Right lobe of liver (tissue), 6 donors: ENCODE measurements around the gene SH2D1B. TPM values are rescaled to one million over a fixed set of nuclear protein-coding genes. Genes with fewer than 3 reads are reported as not detected.

ENCODE experiments used
- ATAC-seq, 4 donors: fragments of 200-7000 bp; cut with Tn5 transposase; one replicate each; pipeline ENCODE4 v1.9.1; 2020; ENCODE audit warnings: mild to moderate bottlenecking in 4 of 4, moderate library complexity in 4 of 4
- DNase-seq, 3 donors: peaks; one replicate each; pipeline ENCODE4 v3.0.0-alpha.2; 2020
- H3K27ac ChIP-seq, 3 donors: fragments of 200-600 bp; one replicate each; pipeline ENCODE4 v1.8.0; 2022
- H3K27me3 ChIP-seq, 2 donors: fragments of 200-600 bp; one replicate each; pipeline ENCODE4 v1.8.0; 2022
- H3K36me3 ChIP-seq, 4 donors: fragments of 200-600 bp; sonication (generic) in 1 of 4; one replicate each; pipeline versions ENCODE4 v1.5.1 to v1.8.0; 2017 to 2022; ENCODE audit warnings: control low read depth in 1 of 4
- H3K4me1 ChIP-seq, 4 donors: fragments of 200-600 bp; sonication (generic) in 1 of 4; one replicate each; pipeline versions ENCODE4 v1.5.1 to v1.8.0; 2017 to 2022; ENCODE audit warnings: control low read depth in 1 of 4
- H3K4me3 ChIP-seq, 3 donors: fragments of 200-600 bp; one replicate each; pipeline ENCODE4 v1.8.0; 2022
- H3K9me3 ChIP-seq, 4 donors: fragments of 200-600 bp; sonication (generic) in 1 of 4; one replicate each; pipeline versions ENCODE4 v1.5.1 to v1.8.0; 2017 to 2022; ENCODE audit warnings: control low read depth in 1 of 4
- CTCF ChIP-seq, 4 donors: fragments of 200-600 bp in 3 of 4; fragments of 450-650 bp in 1 of 4; IDR thresholded peaks; one replicate each; pipeline versions ENCODE4 v1.5.1 to v1.8.0; 2016 to 2022; ENCODE audit warnings: antibody characterized with exemption in 4 of 4, mild to moderate bottlenecking in 2 of 4
- POLR2A ChIP-seq: fragments of 450-650 bp; IDR thresholded peaks from one replicate; pipeline ENCODE4 v1.6.1; 2017; ENCODE audit warnings: antibody characterized with exemption, mild to moderate bottlenecking
- WGBS: methylation state at CpG from one replicate; pipeline ENCODE4 v1.1.6; 2018; ENCODE audit warnings: low coverage, low lambda C conversion rate; ENCODE audit not compliant: insufficient coverage; ENCODE audit errors: missing lambda C conversion rate; 5-methylcytosine and 5-hydroxymethylcytosine counted together
- intact Hi-C, 2 donors: fragments of 100-400 bp; cut with DNase I; formaldehyde crosslinking; loops; one replicate each; pipeline versions ENCODE4 v1.11.2 to v1.14.1; 2022
- total RNA-seq, 6 experiments: library from RNA; depleted of rRNA in 2 of 6; stranded (reverse); fragments of >200 nt in 2 of 6; fragmentation: NEBNext Ultra II Directional in 3 of 6; extraction: Animal tissue kit (Norgen Biotek cat#: 25700) in 3 of 6; gene quantifications; one replicate each; pipeline versions ENCODE4 v1.1.0 to v1.2.4, GENCODE V29; 2016 to 2023
- donor health status: DM: no; HTN: yes; CAD: no.
- donor health status: DM: no; HTN: no; CAD: no.
- donor health status: DM: no; HTN: no; CAD: no.
- donor health status: DM: no; HTN: yes; CAD: no.
- donor health status: DM: no; HTN: yes; CAD: no.

Gene SH2D1B
- total RNA-seq, 6 experiments from 2014 or later = 0.17 to 0.60 (median 0.31) TPM; not detected in 3

GRCh38 chr1:162366671-162367070 is 45.3 kb downstream of the SH2D1B start:
- Histone ChIP-seq H3K9me3 (no peaks in the 10 kb centered on the region), H3K4me3 (no peak overlapping the region), H3K36me3 (peaks cover 0 to 8% (median 2%) of the 10 kb centered on the region in 4 donors), H3K27ac (peak overlapping the region in 2 of 3 donors; percentile 93 to 94), H3K27me3 (no peaks in the 10 kb centered on the region), H3K4me1 (peaks cover 0 to 66% (median 32%) of the 10 kb centered on the region in 4 donors)
- ATAC-seq = no peak
- DNase-seq = no peak
- WGBS = 73% methylated on average over 8 of the region's 9 CpGs
- TF ChIP-seq CTCF (IDR thresholded peaks at IDR 0.05) (no peak), POLR2A (no peak)
- intact Hi-C loops = no loop called here

- H3K27ac ChIP-seq = peak overlapping the region; percentile 54 to 94 (median 93)
- WGBS = 34% methylated on average over 4 of the region's 4 CpGs
Observed at GRCh38 chr1:162366149-162366548, 45.8 kb downstream of the SH2D1B start.

GRCh38 chr1:162365284-162366020 is 46.5 kb downstream of the SH2D1B start:
- intact Hi-C loops = no loop called here
- DNase-seq = peak in 1 of 3 donors; percentile 88
- H3K27me3 ChIP-seq = no peaks in the 10 kb centered on the region
- peak; percentile 69 to 86 (median 80) for ATAC-seq
- WGBS = 43% methylated on average over 7 of the region's 10 CpGs
- peaks cover 0 to 8% (median 2%) of the 10 kb centered on the region in 4 donors for H3K36me3 ChIP-seq
- H3K4me3 ChIP-seq = no peak overlapping the region
- peaks cover 0 to 65% (median 32%) of the 10 kb centered on the region in 4 donors for H3K4me1 ChIP-seq
- no peak for TF ChIP-seq CTCF (IDR thresholded peaks at IDR 0.05)
- TF ChIP-seq POLR2A = no peak
- no peaks in the 10 kb centered on the region for H3K9me3 ChIP-seq
- peak overlapping the region; percentile 54 to 94 (median 93) for H3K27ac ChIP-seq

More at GRCh38 chr1:162366149-162366548, 45.8 kb downstream of the SH2D1B start:
- TF ChIP-seq CTCF (IDR thresholded peaks at IDR 0.05) = no peak
- no peak for TF ChIP-seq POLR2A
- intact Hi-C loops = no loop called here
- DNase-seq = peak in 1 of 3 donors; percentile 45
- Histone ChIP-seq H3K4me3 (no peak overlapping the region), H3K4me1 (peaks cover 0 to 66% (median 32%) of the 10 kb centered on the region in 4 donors), H3K27me3 (no peaks in the 10 kb centered on the region), H3K9me3 (no peaks in the 10 kb centered on the region), H3K36me3 (peaks cover 0 to 8% (median 2%) of the 10 kb centered on the region in 4 donors)
- peak; percentile 44 to 57 (median 50) for ATAC-seq

GRCh38 chr1:162364498-162364897 is 47.4 kb downstream of the SH2D1B start:
- H3K9me3 ChIP-seq = no peaks in the 10 kb centered on the region
- peak overlapping the region in 2 of 3 donors; percentile 93 to 94 for H3K27ac ChIP-seq
- no peak overlapping the region for H3K4me3 ChIP-seq
- no peaks in the 10 kb centered on the region for H3K27me3 ChIP-seq
- no peak for TF ChIP-seq POLR2A
- no peak for TF ChIP-seq CTCF (IDR thresholded peaks at IDR 0.05)
- peaks cover 0 to 8% (median 2%) of the 10 kb centered on the region in 4 donors for H3K36me3 ChIP-seq
- peaks cover 0 to 61% (median 30%) of the 10 kb centered on the region in 4 donors for H3K4me1 ChIP-seq
- DNase-seq = peak in 1 of 3 donors; percentile 17
- intact Hi-C loops = no loop called here
- no CpG with 5 or more reads among the region's 1 CpG for WGBS
- no peak for ATAC-seq
